Measurements from ENCODE around the gene ZNF784. TPM values are rescaled to one million over a fixed set of nuclear protein-coding genes. Genes with fewer than 3 reads are reported as not detected.
A peak's percentile ranks its signal among the peaks of the same experiment; 100 is the strongest.
"Not testable (repeated sequence)": the region's sequence is repeated elsewhere in the genome, so short reads cannot be mapped to it uniquely, and the experiment has no call there.

ZNF784 gene
- total and polyA plus RNA-seq, 5 donors from 2014 or later = 1.0 to 11.1 (median 1.9) TPM

DNA sequence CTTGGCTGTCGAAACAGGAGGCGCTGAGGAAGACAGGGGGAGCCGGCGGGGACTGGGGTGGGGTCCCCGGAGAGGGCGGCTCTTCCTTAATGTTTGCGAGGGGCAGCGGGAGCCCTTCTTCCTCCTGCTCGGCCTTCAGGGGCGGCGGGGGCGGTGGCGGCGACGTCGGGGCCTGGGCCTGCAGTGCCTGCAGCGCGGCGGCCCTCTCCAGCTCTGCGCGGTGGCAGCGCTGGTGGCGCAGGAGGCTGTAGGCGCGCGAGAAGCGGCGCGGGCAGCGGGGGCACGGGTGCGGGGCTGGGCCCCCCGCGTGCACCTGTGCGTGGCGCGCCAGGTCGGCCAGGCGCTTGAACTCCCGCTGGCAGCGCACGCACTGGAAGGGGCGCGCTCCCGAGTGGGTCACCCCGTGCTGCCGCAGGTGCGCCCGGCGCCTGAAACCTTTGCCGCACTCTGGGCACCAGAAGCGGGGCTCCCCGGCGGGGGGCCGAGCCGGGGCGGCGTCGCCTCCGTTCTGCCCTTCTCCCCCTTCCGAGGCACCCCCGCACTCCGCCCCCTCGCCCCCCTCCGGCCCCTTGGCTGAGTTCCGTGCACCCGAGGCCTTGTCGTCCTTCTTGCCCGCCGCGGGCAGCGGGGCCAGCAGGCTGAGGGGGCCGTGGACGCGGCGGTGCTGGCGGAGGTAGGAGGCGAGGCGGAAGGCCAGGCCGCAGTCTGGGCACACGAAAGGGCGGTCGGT lies 46.2 kb downstream of the ZNF784 start:
- Mint-ChIP-seq H3K36me3 (peaks cover 13% of the 10 kb centered on the region), H3K27me3 (peaks cover 5% of the 10 kb centered on the region), H3K4me3 (no peak overlapping the region), H3K4me1 (peaks cover 11 to 25% (median 18%) of the 10 kb centered on the region in 4 donors), H3K9me3 (peaks cover 0 to 3% (median 0%) of the 10 kb centered on the region in 7 donors), H3K27ac (no peak overlapping the region)
- no peak overlapping the region for H3K27ac ChIP-seq (ENCODE audit: insufficient read depth, low read length, poor library complexity, severe bottlenecking)
- DNase-seq (no peak), ATAC-seq (ENCODE audit: low read depth in 2 of 2) (no peak)
- H3K4me1 ChIP-seq (ENCODE audit: control insufficient read depth, insufficient read depth, low read length, poor library complexity, severe bottlenecking) = peaks cover 13% of the 10 kb centered on the region
- no peaks in the 10 kb centered on the region for H3K27me3 ChIP-seq (ENCODE audit: control insufficient read depth, insufficient read depth, low read length)
- no peaks in the 10 kb centered on the region for H3K9me3 ChIP-seq (ENCODE audit: control insufficient read depth in 2 of 2, low read length in 2 of 2)
- H3K4me3 ChIP-seq (ENCODE audit: low read depth, low read length) = no peak overlapping the region
- H3K36me3 ChIP-seq (ENCODE audit: control insufficient read depth, insufficient read depth, low read length) = no peaks in the 10 kb centered on the region

DNA sequence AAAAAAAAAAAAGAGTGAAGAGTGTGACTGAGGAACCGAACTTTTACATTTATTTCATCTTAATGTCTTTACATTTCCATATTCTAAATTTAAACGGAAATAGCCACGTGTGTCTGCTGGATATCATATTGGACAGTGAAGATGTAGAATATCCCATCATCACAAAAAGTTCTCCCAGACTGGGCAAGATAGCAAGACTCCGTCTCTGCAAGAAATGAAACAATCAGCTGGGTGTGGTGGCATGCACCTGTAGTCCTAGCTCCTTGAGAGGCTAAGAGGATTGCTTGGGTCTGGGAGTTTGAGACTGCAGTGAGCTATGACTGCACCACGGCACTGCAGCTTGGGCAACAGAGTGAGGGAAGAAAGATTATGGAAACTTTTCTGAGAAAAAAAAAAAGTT lies 47.6 kb downstream of the ZNF784 start:
- peaks cover 13% of the 10 kb centered on the region for H3K36me3 Mint-ChIP-seq
- H3K9me3 ChIP-seq (ENCODE audit: control insufficient read depth in 2 of 2, low read length in 2 of 2) = no peaks in the 10 kb centered on the region
- H3K27ac Mint-ChIP-seq = peak overlapping the region in 1 of 3 donors; percentile 89
- peaks cover 0 to 3% (median 0%) of the 10 kb centered on the region in 7 donors for H3K9me3 Mint-ChIP-seq
- H3K4me3 ChIP-seq (ENCODE audit: low read depth, low read length) = no peak overlapping the region
- peaks cover 5% of the 10 kb centered on the region for H3K27me3 Mint-ChIP-seq
- H3K36me3 ChIP-seq (ENCODE audit: control insufficient read depth, insufficient read depth, low read length) = no peaks in the 10 kb centered on the region
- H3K27me3 ChIP-seq (ENCODE audit: control insufficient read depth, insufficient read depth, low read length) = no peaks in the 10 kb centered on the region
- no peak for ATAC-seq (ENCODE audit: low read depth in 2 of 2)
- H3K4me1 Mint-ChIP-seq = peaks cover 11 to 19% (median 14%) of the 10 kb centered on the region in 4 donors
- H3K4me3 Mint-ChIP-seq = peak overlapping the region; percentile 53 to 66 (median 64)
- no peak overlapping the region for H3K27ac ChIP-seq (ENCODE audit: insufficient read depth, low read length, poor library complexity, severe bottlenecking)
- DNase-seq = no peak
- peaks cover 13% of the 10 kb centered on the region for H3K4me1 ChIP-seq (ENCODE audit: control insufficient read depth, insufficient read depth, low read length, poor library complexity, severe bottlenecking)

DNA sequence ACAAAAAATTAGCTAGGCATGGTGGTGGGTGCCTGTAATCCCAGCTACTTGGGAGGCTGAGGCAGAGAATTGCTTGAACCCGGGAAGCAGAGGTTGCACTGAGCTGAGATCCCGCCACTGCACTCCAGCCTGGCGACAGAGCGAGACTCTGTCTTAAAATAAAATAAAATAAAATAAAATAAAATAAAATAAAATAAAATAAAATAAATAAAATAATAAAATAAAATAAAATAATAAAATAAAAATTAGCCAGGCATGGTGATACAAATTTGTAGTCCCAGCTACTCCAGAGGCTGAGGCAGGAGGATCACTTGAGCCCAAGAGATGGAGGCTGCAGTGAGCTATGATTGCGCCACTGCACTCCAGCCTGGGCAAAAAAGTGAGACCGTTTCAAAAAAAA lies 50.4 kb downstream of the ZNF784 start:
- H3K9me3 ChIP-seq (ENCODE audit: control insufficient read depth in 2 of 2, low read length in 2 of 2); H3K27me3 ChIP-seq (ENCODE audit: control insufficient read depth, insufficient read depth, low read length); H3K4me3 Mint-ChIP-seq; H3K27ac Mint-ChIP-seq; H3K36me3 Mint-ChIP-seq; H3K27me3 Mint-ChIP-seq; ATAC-seq (ENCODE audit: low read depth in 2 of 2); H3K4me3 ChIP-seq (ENCODE audit: low read depth, low read length); DNase-seq; H3K36me3 ChIP-seq (ENCODE audit: control insufficient read depth, insufficient read depth, low read length); H3K4me1 ChIP-seq (ENCODE audit: control insufficient read depth, insufficient read depth, low read length, poor library complexity, severe bottlenecking); H3K4me1 Mint-ChIP-seq; H3K27ac ChIP-seq (ENCODE audit: insufficient read depth, low read length, poor library complexity, severe bottlenecking); H3K9me3 Mint-ChIP-seq: not testable (repeated sequence)

Other genes starting within 250 kb of the ZNF784 start
- not detected for gene TMEM190, start 247.7 kb downstream of the ZNF784 start, total RNA-seq
- not detected for gene TMEM190, start 247.7 kb downstream of the ZNF784 start, polyA plus RNA-seq
- gene TMEM238, start 240.3 kb downstream of the ZNF784 start, total RNA-seq = 15.9 TPM
- 1 to 10 TPM in 2 of 4 donors, under 1 TPM in 2; 0.42 to 1.3 (median 0.79) TPM for gene TMEM238, start 240.3 kb downstream of the ZNF784 start, polyA plus RNA-seq
- gene RPL28, start 238.6 kb downstream of the ZNF784 start, total RNA-seq = 2,934 TPM
- 100 to 1,000 TPM; 527 to 727 (median 674) TPM for gene RPL28, start 238.6 kb downstream of the ZNF784 start, polyA plus RNA-seq
- 92.9 TPM for gene UBE2S, start 216.8 kb downstream of the ZNF784 start, total RNA-seq
- 10 to 100 TPM; 24.9 to 38.8 (median 33.2) TPM for gene UBE2S, start 216.8 kb downstream of the ZNF784 start, polyA plus RNA-seq
- not detected for gene SHISA7, start 181.3 kb downstream of the ZNF784 start, total RNA-seq
- not detected for gene SHISA7, start 181.3 kb downstream of the ZNF784 start, polyA plus RNA-seq
- gene ISOC2, start 162.9 kb downstream of the ZNF784 start, total RNA-seq = 6.3 TPM
- 10 to 100 TPM; 24.7 to 34.1 (median 28.1) TPM for gene ISOC2, start 162.9 kb downstream of the ZNF784 start, polyA plus RNA-seq
- not detected for gene C19orf85, start 159.8 kb downstream of the ZNF784 start, total RNA-seq
- not detected for gene C19orf85, start 159.8 kb downstream of the ZNF784 start, polyA plus RNA-seq
- gene ZNF628, start 147.9 kb downstream of the ZNF784 start, total RNA-seq = 23.9 TPM
- gene ZNF628, start 147.9 kb downstream of the ZNF784 start, polyA plus RNA-seq = under 1 TPM; 0.05 to 0.22 (median 0.09) TPM
- 9.2 TPM for gene NAT14, start 139.4 kb downstream of the ZNF784 start, total RNA-seq
- gene NAT14, start 139.4 kb downstream of the ZNF784 start, polyA plus RNA-seq = 1 to 10 TPM; 3.3 to 5.1 (median 4.1) TPM
- 0.27 TPM for gene SSC5D, start 136.1 kb downstream of the ZNF784 start, total RNA-seq
- not detected for gene SSC5D, start 136.1 kb downstream of the ZNF784 start, polyA plus RNA-seq
- not detected for gene SBK2, start 87.4 kb downstream of the ZNF784 start, total RNA-seq
- gene SBK2, start 87.4 kb downstream of the ZNF784 start, polyA plus RNA-seq = not detected
- not detected for gene SBK3, start 79.0 kb downstream of the ZNF784 start, total RNA-seq
- gene SBK3, start 79.0 kb downstream of the ZNF784 start, polyA plus RNA-seq = not detected
- 4.2 TPM for gene ZNF579, start 43.7 kb downstream of the ZNF784 start, total RNA-seq
- gene ZNF579, start 43.7 kb downstream of the ZNF784 start, polyA plus RNA-seq = under 1 TPM in 3 of 4 donors, not detected in 1; 0.13 to 0.24 (median 0.14) TPM
- 13.0 TPM for gene FIZ1, start 25.0 kb downstream of the ZNF784 start, total RNA-seq
- gene FIZ1, start 25.0 kb downstream of the ZNF784 start, polyA plus RNA-seq = 1 to 10 TPM; 1.3 to 3.5 (median 1.5) TPM
- 13.7 TPM for gene ZNF524, start 24.3 kb downstream of the ZNF784 start, total RNA-seq
- 10 to 100 TPM; 38.5 to 53.7 (median 44.5) TPM for gene ZNF524, start 24.3 kb downstream of the ZNF784 start, polyA plus RNA-seq
- 12.8 TPM for gene ZNF865, start 18.9 kb downstream of the ZNF784 start, total RNA-seq
- under 1 TPM; 0.05 to 0.13 (median 0.10) TPM for gene ZNF865, start 18.9 kb downstream of the ZNF784 start, polyA plus RNA-seq
- 30.8 TPM for gene ZNF580, start 16.4 kb upstream of the ZNF784 start, total RNA-seq
- gene ZNF580, start 16.4 kb upstream of the ZNF784 start, polyA plus RNA-seq = 10 to 100 TPM; 14.3 to 18.9 (median 16.0) TPM
- 23.7 TPM for gene ZNF581, start 19.1 kb upstream of the ZNF784 start, total RNA-seq
- gene ZNF581, start 19.1 kb upstream of the ZNF784 start, polyA plus RNA-seq = 10 to 100 TPM; 26.5 to 36.6 (median 35.1) TPM
- gene CCDC106, start 23.6 kb upstream of the ZNF784 start, total RNA-seq = 0.99 TPM
- gene CCDC106, start 23.6 kb upstream of the ZNF784 start, polyA plus RNA-seq = 1 to 10 TPM in 1 of 4 donors, under 1 TPM in 3; 0.22 to 1.0 (median 0.51) TPM
- gene U2AF2, start 30.5 kb upstream of the ZNF784 start, total RNA-seq = 283 TPM
- gene U2AF2, start 30.5 kb upstream of the ZNF784 start, polyA plus RNA-seq = 1 to 10 TPM; 7.2 to 9.3 (median 8.2) TPM
- 46.1 TPM for gene EPN1, start 50.7 kb upstream of the ZNF784 start, total RNA-seq
- 1 to 10 TPM; 6.3 to 8.3 (median 7.6) TPM for gene EPN1, start 50.7 kb upstream of the ZNF784 start, polyA plus RNA-seq
- gene NLRP9, start 113.8 kb upstream of the ZNF784 start, total RNA-seq = not detected
- not detected for gene NLRP9, start 113.8 kb upstream of the ZNF784 start, polyA plus RNA-seq
- gene RFPL4A, start 134.5 kb upstream of the ZNF784 start, total RNA-seq = not detected
- gene RFPL4A, start 134.5 kb upstream of the ZNF784 start, polyA plus RNA-seq = not detected
- not detected for gene RFPL4AL1, start 144.6 kb upstream of the ZNF784 start, total RNA-seq
- gene RFPL4AL1, start 144.6 kb upstream of the ZNF784 start, polyA plus RNA-seq = not detected
- not detected for gene NLRP11, start 207.4 kb upstream of the ZNF784 start, total RNA-seq
- not detected for gene NLRP11, start 207.4 kb upstream of the ZNF784 start, polyA plus RNA-seq
- gene NLRP4, start 212.0 kb upstream of the ZNF784 start, total RNA-seq = not detected
- gene NLRP4, start 212.0 kb upstream of the ZNF784 start, polyA plus RNA-seq = not detected

All from CD4-positive, CD25-positive, alpha-beta regulatory T cell (primary cell).